Measurements from ENCODE around the gene KMT2E. TPM values are rescaled to one million over a fixed set of nuclear protein-coding genes. Genes with fewer than 3 reads are reported as not detected.

KMT2E gene
- total RNA-seq, 1 donor from 2014 or later = 88.2 TPM

DNA sequence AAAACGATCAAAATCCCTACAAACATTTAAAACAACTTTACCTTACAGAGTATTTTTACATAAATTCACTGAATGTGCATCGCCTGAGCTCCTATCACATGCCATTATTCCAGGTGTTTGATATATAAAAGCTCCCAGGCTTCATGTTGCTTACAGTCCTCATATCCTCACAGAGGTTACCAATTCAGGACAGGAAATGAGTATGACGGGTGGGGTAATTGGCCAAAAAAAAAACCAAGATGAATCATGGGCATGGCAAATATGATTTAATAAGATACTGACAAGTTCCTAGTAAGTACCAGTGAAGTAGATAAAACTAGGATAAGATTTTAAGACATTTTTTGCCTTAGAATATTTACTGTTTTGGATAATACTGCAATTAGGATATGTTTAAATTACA is 135.8 kb downstream of the KMT2E start:
- no peak for DNase-seq
- TF ChIP-seq, protein P1, sequence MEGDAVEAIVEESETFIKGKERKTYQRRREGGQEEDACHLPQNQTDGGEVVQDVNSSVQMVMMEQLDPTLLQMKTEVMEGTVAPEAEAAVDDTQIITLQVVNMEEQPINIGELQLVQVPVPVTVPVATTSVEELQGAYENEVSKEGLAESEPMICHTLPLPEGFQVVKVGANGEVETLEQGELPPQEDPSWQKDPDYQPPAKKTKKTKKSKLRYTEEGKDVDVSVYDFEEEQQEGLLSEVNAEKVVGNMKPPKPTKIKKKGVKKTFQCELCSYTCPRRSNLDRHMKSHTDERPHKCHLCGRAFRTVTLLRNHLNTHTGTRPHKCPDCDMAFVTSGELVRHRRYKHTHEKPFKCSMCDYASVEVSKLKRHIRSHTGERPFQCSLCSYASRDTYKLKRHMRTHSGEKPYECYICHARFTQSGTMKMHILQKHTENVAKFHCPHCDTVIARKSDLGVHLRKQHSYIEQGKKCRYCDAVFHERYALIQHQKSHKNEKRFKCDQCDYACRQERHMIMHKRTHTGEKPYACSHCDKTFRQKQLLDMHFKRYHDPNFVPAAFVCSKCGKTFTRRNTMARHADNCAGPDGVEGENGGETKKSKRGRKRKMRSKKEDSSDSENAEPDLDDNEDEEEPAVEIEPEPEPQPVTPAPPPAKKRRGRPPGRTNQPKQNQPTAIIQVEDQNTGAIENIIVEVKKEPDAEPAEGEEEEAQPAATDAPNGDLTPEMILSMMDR (IDR thresholded peaks at IDR 0.05) = no peak
- ATAC-seq = no peak
- Histone ChIP-seq H3K36me3 (no peaks in the 10 kb centered on the region), H3K4me3 (no peak overlapping the region), H3K27me3 (ENCODE audit: low read depth) (no peaks in the 10 kb centered on the region), H3K9me3 (no peaks in the 10 kb centered on the region), H3K27ac (no peak overlapping the region), H3K4me1 (peaks cover 9% of the 10 kb centered on the region)
- intact Hi-C loops (cut with DNase I) = no loop called here

DNA sequence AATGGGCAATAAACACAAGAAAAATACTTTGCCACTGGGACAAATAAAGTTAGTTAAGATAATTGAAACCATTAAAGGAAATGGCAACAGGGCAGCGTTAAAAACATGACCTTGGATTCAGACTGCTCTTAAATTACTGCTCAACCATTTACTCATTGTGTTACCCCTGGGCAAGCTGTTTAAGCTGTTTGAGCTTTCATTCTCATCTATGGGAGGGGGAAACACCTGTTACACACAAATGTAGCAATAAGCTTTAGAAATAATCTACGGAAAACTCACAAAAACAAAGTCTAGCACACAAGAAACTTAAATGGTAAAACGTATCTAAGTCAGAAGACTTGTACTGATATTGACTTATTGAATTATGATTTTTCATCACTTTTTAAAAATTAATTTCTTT is 137.1 kb downstream of the KMT2E start:
- no peak for DNase-seq
- TF ChIP-seq, protein P1 (IDR thresholded peaks at IDR 0.05) = no peak
- intact Hi-C loops (cut with DNase I) = no loop called here
- Histone ChIP-seq H3K9me3 (no peaks in the 10 kb centered on the region), H3K4me3 (no peak overlapping the region), H3K36me3 (no peaks in the 10 kb centered on the region), H3K4me1 (peaks cover 9% of the 10 kb centered on the region), H3K27ac (no peak overlapping the region), H3K27me3 (ENCODE audit: low read depth) (no peaks in the 10 kb centered on the region)
- no peak for ATAC-seq

DNA sequence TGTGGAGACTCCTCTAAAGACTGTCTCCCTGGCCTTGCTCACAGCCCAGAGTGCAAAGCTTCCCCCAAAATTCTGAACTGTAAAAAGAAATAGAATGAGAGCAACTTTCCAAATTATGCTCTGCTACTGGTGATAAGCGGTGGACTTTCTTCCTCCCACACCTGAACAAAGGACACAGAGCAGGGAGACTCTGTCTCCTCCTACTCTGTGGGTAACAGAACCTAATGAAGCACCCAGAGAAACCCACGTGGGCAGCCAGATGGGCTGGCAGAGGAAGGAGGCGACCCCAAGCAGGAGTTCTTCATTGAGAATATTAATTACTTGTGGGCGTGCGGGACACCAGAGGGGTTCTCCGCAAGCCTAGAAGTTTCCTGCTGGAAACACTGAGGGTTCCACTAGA is 139.5 kb downstream of the KMT2E start:
- peaks cover 9% of the 10 kb centered on the region for H3K4me1 ChIP-seq
- ATAC-seq (no peak), DNase-seq (no peak)
- H3K4me3 ChIP-seq = no peak overlapping the region
- TF ChIP-seq, protein P1 (IDR thresholded peaks at IDR 0.05) = no peak
- intact Hi-C loops (cut with DNase I) = no loop called here
- H3K36me3 ChIP-seq = peaks cover 7% of the 10 kb centered on the region
- H3K27ac ChIP-seq = no peak overlapping the region
- no peaks in the 10 kb centered on the region for H3K9me3 ChIP-seq
- H3K27me3 ChIP-seq (ENCODE audit: low read depth) = no peaks in the 10 kb centered on the region

DNA sequence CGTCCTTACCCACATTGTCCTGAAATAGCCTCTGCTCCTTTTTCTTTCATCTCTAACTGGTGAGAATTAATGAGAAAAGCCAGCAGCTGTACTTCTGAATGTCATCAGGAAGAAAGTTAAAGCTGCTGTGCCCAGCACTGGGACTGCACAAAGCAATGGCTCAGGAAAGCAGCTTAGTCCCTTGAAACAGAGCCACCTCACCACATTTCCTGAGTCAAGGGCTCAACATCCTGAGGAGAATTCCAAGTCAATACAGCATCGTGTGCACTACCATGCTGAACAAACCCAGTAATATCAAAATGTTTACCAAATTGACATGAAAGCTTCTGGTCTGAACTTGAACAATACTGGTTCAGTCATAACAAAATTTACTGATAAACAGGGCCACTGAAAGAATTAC is 140.1 kb downstream of the KMT2E start:
- no peaks in the 10 kb centered on the region for H3K9me3 ChIP-seq
- TF ChIP-seq, protein P1 (IDR thresholded peaks at IDR 0.05) = no peak
- peaks cover 11% of the 10 kb centered on the region for H3K36me3 ChIP-seq
- H3K27me3 ChIP-seq (ENCODE audit: low read depth) = no peaks in the 10 kb centered on the region
- no peak overlapping the region for H3K27ac ChIP-seq
- H3K4me1 ChIP-seq = peaks cover 9% of the 10 kb centered on the region
- intact Hi-C loops (cut with DNase I) = no loop called here
- ATAC-seq (no peak), DNase-seq (no peak)
- H3K4me3 ChIP-seq = no peak overlapping the region

DNA sequence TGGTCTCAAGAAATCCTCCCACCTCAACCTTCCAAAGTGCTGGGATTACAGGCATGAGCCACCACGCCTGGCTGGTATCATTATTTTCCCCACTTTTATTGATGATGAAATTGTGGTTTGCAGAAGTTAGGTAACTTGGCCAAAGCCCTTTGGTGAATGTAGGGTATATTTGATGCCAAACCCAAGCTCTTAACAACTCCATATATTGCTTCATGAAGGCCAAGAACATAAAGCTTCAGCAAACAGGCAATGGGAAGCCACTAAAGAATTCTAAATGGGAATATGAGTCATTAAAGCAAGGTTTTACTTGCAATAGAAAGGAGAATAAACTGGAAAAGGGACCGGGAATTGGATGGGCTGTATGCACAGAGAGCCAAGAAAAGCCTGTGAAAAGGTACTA is 142.7 kb downstream of the KMT2E start:
- TF ChIP-seq, protein P1 (IDR thresholded peaks at IDR 0.05) = no peak
- H3K9me3 ChIP-seq = no peaks in the 10 kb centered on the region
- no peaks in the 10 kb centered on the region for H3K27me3 ChIP-seq (ENCODE audit: low read depth)
- H3K27ac ChIP-seq = no peak overlapping the region
- intact Hi-C loops (cut with DNase I) = no loop called here
- ATAC-seq (no peak), DNase-seq (no peak)
- H3K36me3 ChIP-seq = peaks cover 19% of the 10 kb centered on the region
- H3K4me3 ChIP-seq = no peak overlapping the region
- peaks cover 9% of the 10 kb centered on the region for H3K4me1 ChIP-seq

DNA sequence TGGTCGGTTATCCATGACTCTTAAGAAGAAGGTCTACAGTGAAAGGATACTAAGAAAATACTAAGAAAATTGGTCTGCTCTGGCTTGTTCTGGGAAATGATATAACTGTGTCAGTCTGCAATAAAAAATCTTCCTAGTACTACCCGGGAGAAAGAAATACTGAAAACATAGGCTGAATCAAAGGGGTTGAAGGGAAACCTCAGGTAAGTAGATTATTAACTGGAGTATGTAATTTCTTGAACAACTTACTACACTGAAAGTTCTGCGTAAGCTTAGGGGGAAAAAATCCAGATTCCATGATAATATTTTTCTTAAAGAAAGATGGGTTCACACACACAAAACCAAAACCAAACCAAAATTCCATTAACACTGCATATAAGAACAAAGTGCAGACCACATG is 143.3 kb downstream of the KMT2E start:
- Histone ChIP-seq H3K9me3 (no peaks in the 10 kb centered on the region), H3K27me3 (ENCODE audit: low read depth) (no peaks in the 10 kb centered on the region), H3K36me3 (peaks cover 19% of the 10 kb centered on the region), H3K4me1 (peaks cover 9% of the 10 kb centered on the region), H3K4me3 (no peak overlapping the region), H3K27ac (no peak overlapping the region)
- DNase-seq (no peak), ATAC-seq (no peak)
- TF ChIP-seq, protein P1 (IDR thresholded peaks at IDR 0.05) = no peak
- intact Hi-C loops (cut with DNase I) = no loop called here

Measured in lower lobe of right lung (tissue), 2 donors.